GM12801 (cell line): ENCODE measurements around the gene TRAPPC12.

Source experiments
- TF ChIP-seq, protein P1 (sequence below): IDR thresholded peaks from one replicate; pipeline ENCODE4 v1.5.1; 2011; ENCODE audit warnings: control low read depth; ENCODE audit not compliant: insufficient read length; ENCODE audit errors: extremely low read depth

The TRAPPC12 gene

DNA sequence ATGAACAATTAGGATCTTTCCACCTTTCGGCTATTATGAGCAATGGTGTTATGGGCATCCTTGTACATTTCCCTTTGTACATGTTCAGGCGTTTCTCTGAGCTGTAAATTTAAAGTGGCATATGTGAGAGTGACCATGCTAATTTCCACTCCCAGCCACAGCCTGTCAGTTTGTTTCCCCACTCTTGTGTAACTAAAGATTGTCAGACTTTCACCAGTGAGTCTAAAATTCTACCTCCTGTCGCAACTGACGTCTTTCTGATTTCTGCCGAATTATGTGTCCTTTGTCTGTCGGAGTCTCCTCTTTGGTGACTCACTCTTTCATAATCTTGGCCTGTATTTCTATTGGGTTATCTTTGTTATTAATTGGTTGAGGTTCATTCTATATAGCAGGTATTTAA lies 50.7 kb downstream of the TRAPPC12 start:
- TF ChIP-seq, protein P1, sequence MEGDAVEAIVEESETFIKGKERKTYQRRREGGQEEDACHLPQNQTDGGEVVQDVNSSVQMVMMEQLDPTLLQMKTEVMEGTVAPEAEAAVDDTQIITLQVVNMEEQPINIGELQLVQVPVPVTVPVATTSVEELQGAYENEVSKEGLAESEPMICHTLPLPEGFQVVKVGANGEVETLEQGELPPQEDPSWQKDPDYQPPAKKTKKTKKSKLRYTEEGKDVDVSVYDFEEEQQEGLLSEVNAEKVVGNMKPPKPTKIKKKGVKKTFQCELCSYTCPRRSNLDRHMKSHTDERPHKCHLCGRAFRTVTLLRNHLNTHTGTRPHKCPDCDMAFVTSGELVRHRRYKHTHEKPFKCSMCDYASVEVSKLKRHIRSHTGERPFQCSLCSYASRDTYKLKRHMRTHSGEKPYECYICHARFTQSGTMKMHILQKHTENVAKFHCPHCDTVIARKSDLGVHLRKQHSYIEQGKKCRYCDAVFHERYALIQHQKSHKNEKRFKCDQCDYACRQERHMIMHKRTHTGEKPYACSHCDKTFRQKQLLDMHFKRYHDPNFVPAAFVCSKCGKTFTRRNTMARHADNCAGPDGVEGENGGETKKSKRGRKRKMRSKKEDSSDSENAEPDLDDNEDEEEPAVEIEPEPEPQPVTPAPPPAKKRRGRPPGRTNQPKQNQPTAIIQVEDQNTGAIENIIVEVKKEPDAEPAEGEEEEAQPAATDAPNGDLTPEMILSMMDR, result no peak

DNA sequence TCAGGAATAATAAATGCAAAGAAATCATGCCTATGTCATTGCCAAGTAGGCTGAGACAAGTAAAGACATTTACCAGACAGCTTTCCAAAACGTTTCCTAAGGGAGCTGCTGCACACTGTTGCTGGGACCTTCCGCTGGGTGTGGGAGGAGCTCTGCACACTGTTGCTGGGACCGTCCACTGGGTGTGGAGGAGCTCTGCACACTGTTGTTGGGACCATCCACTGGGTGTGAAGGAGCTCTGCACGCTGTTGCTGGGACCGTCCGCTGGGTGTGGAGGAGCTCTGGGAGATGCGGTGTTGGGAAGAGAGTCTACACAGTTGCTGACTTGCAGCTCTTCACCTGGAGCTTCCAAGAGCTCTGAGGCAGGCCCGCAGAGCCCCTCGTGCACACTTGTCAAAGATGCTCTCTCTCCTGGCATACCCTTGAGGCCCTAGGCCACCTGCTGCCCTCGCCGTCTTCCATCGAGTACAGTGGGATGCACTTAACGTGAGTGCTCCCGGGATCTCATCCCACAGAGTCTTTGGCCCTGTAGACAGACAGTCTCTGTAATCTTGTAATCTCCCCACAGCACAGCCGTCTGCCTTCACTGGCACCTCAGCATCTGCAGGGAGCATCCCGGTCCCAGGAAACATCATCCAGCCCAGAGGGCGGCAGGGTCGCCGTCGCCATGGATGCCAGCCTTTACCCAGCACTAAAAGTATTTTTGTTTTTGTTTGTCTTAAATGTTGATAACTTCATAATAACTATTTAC lies 51.4 kb downstream of the TRAPPC12 start:
- TF ChIP-seq, protein P1, result no peak

DNA sequence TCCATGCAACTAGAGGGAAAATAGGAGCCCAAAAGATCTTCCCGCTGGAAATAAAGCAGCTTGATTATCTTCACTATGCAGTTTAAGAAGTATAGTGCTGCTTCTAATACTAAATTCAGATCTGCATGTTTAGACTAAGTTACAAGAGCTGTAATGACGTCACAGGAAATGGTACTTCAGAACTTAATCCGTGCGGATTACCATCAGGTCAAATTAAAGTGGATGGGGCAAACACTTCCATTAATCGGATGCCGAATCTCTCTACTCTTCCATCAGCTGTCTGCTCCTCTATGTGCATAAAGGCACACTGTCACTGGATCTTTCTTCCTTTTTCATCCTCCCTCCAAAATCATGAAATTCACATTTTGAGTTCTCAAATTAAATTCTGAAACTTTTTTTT lies 52.6 kb downstream of the TRAPPC12 start:
- TF ChIP-seq, protein P1, result no peak

DNA sequence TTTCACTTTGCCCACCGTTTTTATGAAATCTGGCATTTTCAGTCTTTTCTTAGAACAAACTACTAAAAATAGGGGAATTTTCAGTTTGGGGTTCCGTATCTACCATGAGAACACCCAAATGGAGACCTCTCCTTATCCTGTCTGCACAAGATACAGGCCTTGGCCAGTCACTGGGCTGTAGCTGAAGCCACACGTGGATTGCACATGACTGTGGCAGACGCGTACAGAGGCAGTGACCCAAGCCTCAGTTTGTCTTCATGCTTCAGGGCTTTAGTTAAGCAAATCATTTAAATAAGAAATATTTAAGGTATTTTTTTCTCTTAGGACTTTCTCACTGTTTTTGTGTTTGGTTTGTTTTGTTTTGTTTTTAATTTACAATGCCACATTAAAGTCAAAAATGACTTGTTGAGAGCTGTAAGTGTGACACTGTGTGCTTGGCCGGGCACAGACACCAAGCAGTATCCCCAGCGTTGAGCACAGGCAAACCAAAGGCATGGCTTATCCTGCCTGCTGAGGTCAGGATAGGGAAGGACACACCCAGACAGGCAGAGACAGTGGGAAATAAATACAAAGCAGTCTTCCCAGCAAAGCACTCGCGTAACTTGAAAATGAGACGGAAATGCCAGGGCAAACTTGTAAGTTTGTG lies 53.3 kb downstream of the TRAPPC12 start:
- TF ChIP-seq, protein P1, result no peak

DNA sequence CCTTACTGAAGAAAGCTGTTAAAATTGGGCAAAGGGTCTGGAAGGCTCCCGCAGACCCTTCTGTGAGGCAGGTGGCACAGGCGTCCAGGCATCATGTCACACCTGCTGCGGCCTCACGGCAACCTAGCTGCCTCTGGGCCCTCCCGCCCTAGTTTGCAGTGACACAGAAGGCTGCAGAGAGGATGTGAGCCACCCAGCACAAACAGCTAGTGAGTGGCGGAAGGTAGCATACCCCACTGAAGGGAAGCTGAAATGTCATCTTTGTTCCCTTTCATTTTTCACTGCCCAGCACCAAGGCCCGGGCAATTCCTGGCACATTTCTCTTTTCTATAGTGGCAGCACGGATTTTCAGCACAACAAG lies 53.8 kb downstream of the TRAPPC12 start:
- TF ChIP-seq, protein P1, result no peak

DNA sequence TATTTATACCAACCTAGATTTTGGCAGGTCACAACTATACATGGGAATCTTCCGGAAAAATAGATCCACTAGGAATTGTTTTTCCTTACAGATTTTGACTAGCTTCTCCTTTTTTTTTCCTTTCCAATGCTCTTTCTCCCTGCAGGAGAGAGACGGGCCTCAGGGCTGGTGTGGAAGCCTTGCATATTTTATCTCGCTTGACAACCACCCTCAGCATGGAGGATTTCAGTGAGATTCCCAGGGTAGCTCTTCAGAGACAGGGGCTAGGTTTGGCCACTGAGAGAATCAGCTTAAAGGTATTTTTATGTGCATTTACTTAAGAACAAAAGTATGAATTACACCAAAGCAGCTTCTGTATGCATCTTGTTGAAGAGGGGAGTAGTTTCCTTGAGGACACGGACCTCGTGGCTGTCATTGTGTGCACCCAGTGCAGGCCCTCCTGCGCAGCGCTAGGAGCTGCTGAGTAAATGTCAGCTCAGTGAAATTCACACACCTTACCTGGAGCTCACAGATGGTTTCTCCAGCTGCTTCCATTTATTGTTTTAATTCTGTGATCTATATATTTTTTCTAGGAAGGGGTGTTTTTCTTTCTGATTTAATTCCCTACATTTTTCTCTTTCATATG lies 54.4 kb downstream of the TRAPPC12 start:
- TF ChIP-seq, protein P1, result no peak

DNA sequence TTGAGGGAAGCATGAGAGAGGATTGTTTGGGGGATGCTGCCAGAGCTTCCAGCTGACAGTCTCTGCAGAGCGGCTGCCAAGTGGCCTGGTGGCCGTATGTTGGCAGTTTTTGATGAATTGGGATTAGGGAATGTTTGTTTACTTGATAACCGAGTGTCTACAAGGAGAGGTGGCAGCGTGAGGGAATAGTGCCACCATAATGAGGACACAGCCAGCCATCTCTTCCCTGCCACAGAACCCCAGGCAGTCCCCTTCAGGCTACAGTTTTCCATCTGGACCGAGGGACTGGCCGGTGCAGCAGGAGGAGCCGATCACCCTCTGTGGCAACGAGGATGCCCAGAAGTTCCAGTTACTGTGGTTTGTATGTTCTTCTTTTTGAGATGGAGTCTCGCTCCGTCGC lies 55.2 kb downstream of the TRAPPC12 start:
- TF ChIP-seq, protein P1, result no peak
